Upper lobe of right lung (tissue), 1 donor: ENCODE measurements around the gene DAD1. TPM values are rescaled to one million over a fixed set of nuclear protein-coding genes. Genes with fewer than 3 reads are reported as not detected.
"Not testable (repeated sequence)": the region's sequence is repeated elsewhere in the genome, so short reads cannot be mapped to it uniquely, and the experiment has no call there.

ENCODE experiments used
- ATAC-seq: fragments of 200-7000 bp; cut with Tn5 transposase; one replicate; pipeline ENCODE4 v1.9.1; 2020; ENCODE audit warnings: mild to moderate bottlenecking, moderate library complexity
- DNase-seq: peaks from one replicate; pipeline ENCODE4 v3.0.0-alpha.2; 2020
- H3K27ac ChIP-seq: fragments of 200-600 bp; one replicate; pipeline ENCODE4 v1.8.0; 2022
- H3K27me3 ChIP-seq: fragments of 200-600 bp; one replicate; pipeline ENCODE4 v1.8.0; 2022; ENCODE audit warnings: mild to moderate bottlenecking
- H3K36me3 ChIP-seq: fragments of 200-600 bp; one replicate; pipeline ENCODE4 v1.8.0; 2022
- H3K4me1 ChIP-seq: fragments of 200-600 bp; one replicate; pipeline ENCODE4 v1.8.0; 2022
- H3K4me3 ChIP-seq: fragments of 200-600 bp; one replicate; pipeline ENCODE4 v1.8.0; 2022; ENCODE audit warnings: mild to moderate bottlenecking
- H3K9me3 ChIP-seq: fragments of 200-600 bp; one replicate; pipeline ENCODE4 v1.8.0; 2022
- CTCF ChIP-seq: fragments of 200-600 bp; IDR thresholded peaks from one replicate; pipeline ENCODE4 v1.8.0; 2022; ENCODE audit warnings: antibody characterized with exemption
- intact Hi-C: fragments of 100-400 bp; cut with DNase I; formaldehyde crosslinking; loops from one replicate; pipeline ENCODE4 v1.11.0; 2022
- total RNA-seq: library from RNA; stranded (reverse); fragmentation: NEBNext Ultra II Directional; extraction: Animal tissue kit (Norgen Biotek cat#: 25700); gene quantifications from one replicate; pipeline ENCODE4 v1.2.1, GENCODE V29; 2021
- donor health status: DM: no; HTN: yes; CAD: no; lungs with severe emphysema.

DAD1 gene
- total RNA-seq, 1 donor from 2014 or later: 184 TPM

GRCh38 chr14:22627506-22628263 lies 38.7 kb upstream of the DAD1 start:
- H3K27me3 ChIP-seq: no peaks in the 10 kb centered on the region
- no peak overlapping the region for H3K4me3 ChIP-seq
- no peak for DNase-seq
- H3K4me1 ChIP-seq: no peaks in the 10 kb centered on the region
- intact Hi-C loops: no loop called here
- H3K27ac ChIP-seq: no peak overlapping the region
- H3K9me3 ChIP-seq: no peaks in the 10 kb centered on the region
- TF ChIP-seq CTCF: no peak
- no peak for ATAC-seq
- no peaks in the 10 kb centered on the region for H3K36me3 ChIP-seq

GRCh38 chr14:22626590-22626989 lies 37.6 kb upstream of the DAD1 start:
- TF ChIP-seq CTCF: no peak
- DNase-seq (no peak), ATAC-seq (no peak)
- Histone ChIP-seq H3K27ac (no peak overlapping the region), H3K4me3 (no peak overlapping the region), H3K36me3 (no peaks in the 10 kb centered on the region), H3K9me3 (no peaks in the 10 kb centered on the region), H3K27me3 (no peaks in the 10 kb centered on the region), H3K4me1 (no peaks in the 10 kb centered on the region)
- intact Hi-C loops: no loop called here

- DNase-seq (no peak), ATAC-seq (no peak)
- Histone ChIP-seq H3K36me3 (no peaks in the 10 kb centered on the region), H3K4me1 (no peaks in the 10 kb centered on the region), H3K4me3 (no peak overlapping the region), H3K27ac (no peak overlapping the region), H3K9me3 (no peaks in the 10 kb centered on the region), H3K27me3 (no peaks in the 10 kb centered on the region)
- no peak for TF ChIP-seq CTCF
- intact Hi-C loops: no loop called here
Measured at GRCh38 chr14:22623047-22623446, 34.0 kb upstream of the DAD1 start.

GRCh38 chr14:22622255-22622654 lies 33.2 kb upstream of the DAD1 start:
- DNase-seq: no peak

GRCh38 chr14:22615765-22616164 lies 26.7 kb upstream of the DAD1 start:
- peaks cover 18% of the 10 kb centered on the region for H3K4me1 ChIP-seq
- H3K36me3 ChIP-seq: peaks cover 15% of the 10 kb centered on the region
- H3K27me3 ChIP-seq, H3K9me3 ChIP-seq, H3K4me3 ChIP-seq, DNase-seq, ATAC-seq, H3K27ac ChIP-seq, intact Hi-C loops: not testable (repeated sequence)

More at GRCh38 chr14:22622255-22622654, 33.2 kb upstream of the DAD1 start:
- TF ChIP-seq CTCF: no peak
- Histone ChIP-seq H3K36me3 (no peaks in the 10 kb centered on the region), H3K4me3 (no peak overlapping the region), H3K9me3 (no peaks in the 10 kb centered on the region), H3K27me3 (no peaks in the 10 kb centered on the region), H3K4me1 (no peaks in the 10 kb centered on the region), H3K27ac (no peak overlapping the region)
- intact Hi-C loops: no loop called here
- no peak for ATAC-seq

GRCh38 chr14:22614240-22614799 lies 25.3 kb upstream of the DAD1 start:
- DNase-seq (no peak), ATAC-seq (peak; percentile 86)
- TF ChIP-seq CTCF: no peak
- peaks cover 29% of the 10 kb centered on the region for H3K36me3 ChIP-seq
- H3K27me3 ChIP-seq: no peaks in the 10 kb centered on the region
- H3K9me3 ChIP-seq: no peaks in the 10 kb centered on the region
- peak overlapping the region; percentile 21 for H3K27ac ChIP-seq
- no peak overlapping the region for H3K4me3 ChIP-seq
- intact Hi-C loops: no loop called here
- H3K4me1 ChIP-seq: peaks cover 18% of the 10 kb centered on the region
